IMR-90 (cell line): ENCODE measurements around the gene ETFA.

ENCODE experiments used
- BHLHE40 ChIP-seq: fragments of 150-350 bp; IDR thresholded peaks from 2 replicates; pipeline ENCODE4 v1.6.1; 2016; ENCODE audit warnings: mild to moderate bottlenecking, low read depth, low read length
- CHD1 ChIP-seq: IDR thresholded peaks from 2 replicates; pipeline ENCODE4 v1.6.1; 2012; ENCODE audit warnings: low read depth, low read length, improper control_type of control experiment
- MAFK ChIP-seq: IDR thresholded peaks from 2 replicates; pipeline ENCODE4 v1.6.1; 2012; ENCODE audit warnings: low read depth, low read length, improper control_type of control experiment
- MAZ ChIP-seq: IDR thresholded peaks from 2 replicates; pipeline ENCODE4 v1.6.1; 2012; ENCODE audit warnings: low read depth, mild to moderate bottlenecking, low read length, improper control_type of control experiment, moderate library complexity, borderline replicate concordance
- POLR2A ChIP-seq: IDR thresholded peaks from 2 replicates; pipeline ENCODE4 v1.6.1; 2012; ENCODE audit warnings: mild to moderate bottlenecking, low read depth, low read length
- RAD21 ChIP-seq: IDR thresholded peaks from 2 replicates; pipeline ENCODE4 v1.6.1; 2012; ENCODE audit warnings: low read length, improper control_type of control experiment
- RFX5 ChIP-seq: IDR thresholded peaks from 2 replicates; pipeline ENCODE4 v1.8.0; 2012; ENCODE audit warnings: low read depth, mild to moderate bottlenecking, low read length, moderate library complexity
- SMC3 ChIP-seq: fragments of 150-350 bp; IDR thresholded peaks from 2 replicates; pipeline ENCODE4 v1.6.1; 2016; ENCODE audit warnings: low read depth, mild to moderate bottlenecking, antibody characterized with exemption, low read length, moderate library complexity
- TF ChIP-seq, protein P1 (sequence below): conservative IDR thresholded peaks from 2 replicates; pipeline ENCODE4 v1.5.1; 2012; ENCODE audit warnings: mild to moderate bottlenecking, low read depth, low read length, improper control_type of control experiment
- TF ChIP-seq, protein P2 (sequence below): fragments of 150-350 bp; IDR thresholded peaks from 2 replicates; pipeline ENCODE4 v1.6.1; 2017; ENCODE audit warnings: mild to moderate bottlenecking, antibody characterized with exemption, low read length, low read depth
- TF ChIP-seq, protein P3 (sequence below): fragments of 150-350 bp; IDR thresholded peaks from 2 replicates; pipeline ENCODE4 v1.6.1; 2016; ENCODE audit warnings: low read depth, mild to moderate bottlenecking, low read length, moderate library complexity, borderline replicate concordance

DNA sequence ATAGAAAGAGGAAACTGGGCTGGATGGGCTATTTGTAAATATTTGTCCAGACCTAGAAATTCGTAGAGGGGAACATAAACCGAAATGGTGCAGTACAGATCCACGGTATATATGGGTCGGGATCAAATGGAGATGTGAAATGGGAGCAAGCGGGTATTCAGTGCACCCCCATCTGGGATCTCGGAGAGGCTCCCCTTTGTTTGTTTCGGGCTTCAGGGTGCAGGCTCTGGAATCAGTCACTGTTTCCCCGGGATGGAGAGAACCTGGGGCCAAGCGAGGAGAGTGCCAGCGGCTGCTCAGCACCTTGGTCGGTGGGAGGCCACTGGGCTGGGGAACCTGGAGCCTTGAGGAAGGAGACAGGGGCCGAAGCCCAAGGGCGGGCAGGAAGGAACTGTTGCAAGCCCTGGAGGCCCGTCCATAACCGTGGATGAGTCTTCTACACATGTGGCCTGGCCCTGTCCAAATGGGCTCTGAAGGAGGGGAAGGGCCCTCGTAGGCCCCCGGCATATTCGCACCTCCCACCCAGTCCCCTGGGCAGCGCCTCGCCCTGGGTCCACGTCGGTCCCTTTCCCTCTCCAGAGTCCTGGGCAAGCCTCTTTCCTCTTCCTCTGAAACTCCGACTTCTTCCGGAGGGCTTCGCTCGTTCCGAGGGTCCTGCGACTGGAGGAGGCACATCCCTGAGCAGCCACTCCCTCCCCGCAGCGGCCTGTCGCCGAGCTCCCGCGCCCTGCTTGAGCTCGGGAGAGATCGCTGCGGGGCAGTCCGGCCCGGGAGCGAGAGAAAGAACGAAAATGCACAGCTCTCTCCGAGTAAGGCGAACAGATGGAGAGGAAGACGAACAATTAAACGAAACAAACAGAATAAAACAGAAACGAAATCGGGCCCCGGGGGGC, 28.3 kb upstream of the ETFA start:
- TF ChIP-seq POLR2A (no peak), MAFK (no peak), BHLHE40 (no peak), CHD1 (no peak), SMC3 (no peak), RAD21 (no peak), RFX5 (no peak), MAZ (no peak)
- TF ChIP-seq, protein P1, sequence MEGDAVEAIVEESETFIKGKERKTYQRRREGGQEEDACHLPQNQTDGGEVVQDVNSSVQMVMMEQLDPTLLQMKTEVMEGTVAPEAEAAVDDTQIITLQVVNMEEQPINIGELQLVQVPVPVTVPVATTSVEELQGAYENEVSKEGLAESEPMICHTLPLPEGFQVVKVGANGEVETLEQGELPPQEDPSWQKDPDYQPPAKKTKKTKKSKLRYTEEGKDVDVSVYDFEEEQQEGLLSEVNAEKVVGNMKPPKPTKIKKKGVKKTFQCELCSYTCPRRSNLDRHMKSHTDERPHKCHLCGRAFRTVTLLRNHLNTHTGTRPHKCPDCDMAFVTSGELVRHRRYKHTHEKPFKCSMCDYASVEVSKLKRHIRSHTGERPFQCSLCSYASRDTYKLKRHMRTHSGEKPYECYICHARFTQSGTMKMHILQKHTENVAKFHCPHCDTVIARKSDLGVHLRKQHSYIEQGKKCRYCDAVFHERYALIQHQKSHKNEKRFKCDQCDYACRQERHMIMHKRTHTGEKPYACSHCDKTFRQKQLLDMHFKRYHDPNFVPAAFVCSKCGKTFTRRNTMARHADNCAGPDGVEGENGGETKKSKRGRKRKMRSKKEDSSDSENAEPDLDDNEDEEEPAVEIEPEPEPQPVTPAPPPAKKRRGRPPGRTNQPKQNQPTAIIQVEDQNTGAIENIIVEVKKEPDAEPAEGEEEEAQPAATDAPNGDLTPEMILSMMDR: no peak
- TF ChIP-seq, protein P2, sequence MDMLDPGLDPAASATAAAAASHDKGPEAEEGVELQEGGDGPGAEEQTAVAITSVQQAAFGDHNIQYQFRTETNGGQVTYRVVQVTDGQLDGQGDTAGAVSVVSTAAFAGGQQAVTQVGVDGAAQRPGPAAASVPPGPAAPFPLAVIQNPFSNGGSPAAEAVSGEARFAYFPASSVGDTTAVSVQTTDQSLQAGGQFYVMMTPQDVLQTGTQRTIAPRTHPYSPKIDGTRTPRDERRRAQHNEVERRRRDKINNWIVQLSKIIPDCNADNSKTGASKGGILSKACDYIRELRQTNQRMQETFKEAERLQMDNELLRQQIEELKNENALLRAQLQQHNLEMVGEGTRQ: no peak
- TF ChIP-seq, protein P3, sequence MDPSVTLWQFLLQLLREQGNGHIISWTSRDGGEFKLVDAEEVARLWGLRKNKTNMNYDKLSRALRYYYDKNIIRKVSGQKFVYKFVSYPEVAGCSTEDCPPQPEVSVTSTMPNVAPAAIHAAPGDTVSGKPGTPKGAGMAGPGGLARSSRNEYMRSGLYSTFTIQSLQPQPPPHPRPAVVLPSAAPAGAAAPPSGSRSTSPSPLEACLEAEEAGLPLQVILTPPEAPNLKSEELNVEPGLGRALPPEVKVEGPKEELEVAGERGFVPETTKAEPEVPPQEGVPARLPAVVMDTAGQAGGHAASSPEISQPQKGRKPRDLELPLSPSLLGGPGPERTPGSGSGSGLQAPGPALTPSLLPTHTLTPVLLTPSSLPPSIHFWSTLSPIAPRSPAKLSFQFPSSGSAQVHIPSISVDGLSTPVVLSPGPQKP: no peak
